Calu3 (cell line): ENCODE measurements around the gene PNLDC1. TPM values are rescaled to one million over a fixed set of nuclear protein-coding genes. Genes with fewer than 3 reads are reported as not detected.
A peak's percentile ranks its signal among the peaks of the same experiment; 100 is the strongest.

Experiments used
- BruUV-seq: library from RNA; stranded (reverse); fragments of 400-500 nt; replicated peaks from 2 replicates; lab custom pipeline; 2021; lab: Mats Ljungman, UMichigan
- CTCF ChIA-PET: fragments of 300-600 bp; sonication (Branson Sonifier 250); formaldehyde crosslinking; loops from one replicate; lab custom pipeline; 2022; ENCODE audit warnings: antibody characterized with exemption; lab: Charles Lee
- DNase-seq: peaks from one replicate; pipeline ENCODE4 v3.0.0; 2022
- H3K27ac Mint-ChIP-seq: one replicate; pipeline ENCODE4 v1.8.0; 2022; ENCODE audit warnings: mixed read lengths; ENCODE audit not compliant: unreplicated experiment
- H3K27me3 Mint-ChIP-seq: one replicate; pipeline ENCODE4 v1.8.0; 2022; ENCODE audit warnings: mixed read lengths; ENCODE audit not compliant: unreplicated experiment
- H3K36me3 Mint-ChIP-seq: one replicate; pipeline ENCODE4 v1.8.0; 2022; ENCODE audit warnings: mild to moderate bottlenecking, moderate library complexity, mixed read lengths; ENCODE audit not compliant: insufficient read depth, unreplicated experiment
- H3K4me1 Mint-ChIP-seq: one replicate; pipeline ENCODE4 v1.8.0; 2022; ENCODE audit warnings: mild to moderate bottlenecking, low read depth, mixed read lengths; ENCODE audit not compliant: unreplicated experiment
- H3K4me3 Mint-ChIP-seq: one replicate; pipeline ENCODE4 v1.8.0; 2022; ENCODE audit warnings: mild to moderate bottlenecking, low read depth, moderate library complexity, mixed read lengths; ENCODE audit not compliant: unreplicated experiment
- H3K9me3 Mint-ChIP-seq: one replicate; pipeline ENCODE4 v1.8.0; 2022; ENCODE audit warnings: low read depth, mixed read lengths; ENCODE audit not compliant: unreplicated experiment
- CTCF ChIP-seq: fragments of 200-600 bp; IDR thresholded peaks from one replicate; pipeline ENCODE4 v1.8.0; 2022; ENCODE audit warnings: antibody characterized with exemption; ENCODE audit not compliant: unreplicated experiment
- intact Hi-C: fragments of 100-400 bp; cut with micrococcal nuclease; formaldehyde crosslinking; loops from one replicate; pipeline ENCODE4 v1.10.0; 2022; ENCODE audit not compliant: unreplicated experiment
- total RNA-seq: library from RNA; stranded (reverse); gene quantifications from 2 replicates; pipeline ENCODE4 v1.2.3, GENCODE V29; 2022

PNLDC1 gene
- total RNA-seq, 1 experiment from 2014 or later = 0.52 TPM

- H3K4me3 Mint-ChIP-seq = peak overlapping the region; percentile 99
- intact Hi-C loops = no loop called here
- no peaks in the 10 kb centered on the region for H3K27me3 Mint-ChIP-seq
- BruUV-seq = no TSS peak
- no peaks in the 10 kb centered on the region for H3K9me3 Mint-ChIP-seq
- CTCF ChIA-PET = no interaction called here
- H3K27ac Mint-ChIP-seq = peak overlapping the region; percentile 88
- peaks cover 36% of the 10 kb centered on the region for H3K4me1 Mint-ChIP-seq
- H3K36me3 Mint-ChIP-seq = peaks cover 77% of the 10 kb centered on the region
- TF ChIP-seq CTCF = no peak
- DNase-seq = no peak
These were observed 39.4 kb upstream of the PNLDC1 start for GRCh38 chr6:159760602-159761057.

- DNase-seq = no peak
- peak overlapping the region; percentile 88 for H3K27ac Mint-ChIP-seq
- intact Hi-C loops = no loop called here
- no peak for TF ChIP-seq CTCF
- no peaks in the 10 kb centered on the region for H3K27me3 Mint-ChIP-seq
- CTCF ChIA-PET = interaction anchor here (1.0 to 1.1 kb wide), 2 partner anchors 29 to 70 kb away, joined by 3 to 4 read pairs; partner anchors contain the start of gene MRPL18
- BruUV-seq = TSS peak; percentile 75
- H3K4me1 Mint-ChIP-seq = peaks cover 36% of the 10 kb centered on the region
- no peaks in the 10 kb centered on the region for H3K9me3 Mint-ChIP-seq
- H3K36me3 Mint-ChIP-seq = peaks cover 77% of the 10 kb centered on the region
- H3K4me3 Mint-ChIP-seq = peak overlapping the region; percentile 99
These were observed 38.8 kb upstream of the PNLDC1 start for GRCh38 chr6:159761129-159761872.

- CTCF ChIA-PET = interaction anchor here (0.6 to 1.1 kb wide), 3 partner anchors 12 to 70 kb away, joined by 3 to 4 read pairs (median 3); partner anchors contain the start of gene MRPL18
- DNase-seq = peak; percentile 96
- Mint-ChIP-seq H3K4me1 (peaks cover 36% of the 10 kb centered on the region), H3K27me3 (no peaks in the 10 kb centered on the region), H3K36me3 (peaks cover 79% of the 10 kb centered on the region), H3K9me3 (no peaks in the 10 kb centered on the region), H3K4me3 (peak within 1 kb of the TSS; percentile 99), H3K27ac (peak within 1 kb of the TSS; percentile 88)
- intact Hi-C loops = loop anchor here (1.0 kb wide), 1 partner anchor 69 kb away; the partner anchor contains the start of gene SOD2
- no peak for TF ChIP-seq CTCF
- BruUV-seq = no TSS peak
These were observed 38.0 kb upstream of the PNLDC1 start, which contains the start of gene ACAT2 for GRCh38 chr6:159761873-159762680. TSS of gene ACAT2 (plus strand) at chr6:159762045. CDS start at chr6:159762088, 43 bp downstream.

GRCh38 chr6:159762681-159763293, 37.3 kb upstream of the PNLDC1 start:
- CTCF ChIA-PET = no interaction called here
- H3K36me3 Mint-ChIP-seq = peaks cover 80% of the 10 kb centered on the region

More at GRCh38 chr6:159762681-159763293, 37.3 kb upstream of the PNLDC1 start:
- intact Hi-C loops = loop anchor here (1.0 kb wide), 1 partner anchor 69 kb away; the partner anchor contains the start of gene SOD2
- Mint-ChIP-seq H3K4me1 (peaks cover 36% of the 10 kb centered on the region), H3K9me3 (no peaks in the 10 kb centered on the region), H3K27ac (peak overlapping the region; percentile 88), H3K27me3 (no peaks in the 10 kb centered on the region), H3K4me3 (peak overlapping the region; percentile 99)
- BruUV-seq = no TSS peak
- no peak for TF ChIP-seq CTCF
- DNase-seq = no peak
